ENCODE results near the gene BEND7. TPM values are rescaled to one million over a fixed set of nuclear protein-coding genes. Genes with fewer than 3 reads are reported as not detected.

Gene BEND7, protein sequence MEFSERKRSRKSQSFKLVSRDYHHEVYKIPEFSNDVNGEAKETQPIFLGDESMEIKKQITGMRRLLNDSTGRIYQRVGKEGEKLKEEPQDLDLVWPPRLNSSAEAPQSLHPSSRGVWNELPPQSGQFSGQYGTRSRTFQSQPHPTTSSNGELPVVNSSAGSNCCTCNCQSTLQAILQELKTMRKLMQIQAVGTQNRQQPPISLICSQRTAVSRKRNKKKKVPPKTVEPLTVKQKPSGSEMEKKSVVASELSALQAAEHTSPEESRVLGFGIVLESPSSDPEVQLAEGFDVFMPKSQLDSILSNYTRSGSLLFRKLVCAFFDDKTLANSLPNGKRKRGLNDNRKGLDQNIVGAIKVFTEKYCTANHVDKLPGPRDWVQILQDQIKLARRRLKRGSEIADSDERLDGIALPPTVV
- 1.9 and 5.4 TPM in 2 replicates for total RNA-seq

DNA sequence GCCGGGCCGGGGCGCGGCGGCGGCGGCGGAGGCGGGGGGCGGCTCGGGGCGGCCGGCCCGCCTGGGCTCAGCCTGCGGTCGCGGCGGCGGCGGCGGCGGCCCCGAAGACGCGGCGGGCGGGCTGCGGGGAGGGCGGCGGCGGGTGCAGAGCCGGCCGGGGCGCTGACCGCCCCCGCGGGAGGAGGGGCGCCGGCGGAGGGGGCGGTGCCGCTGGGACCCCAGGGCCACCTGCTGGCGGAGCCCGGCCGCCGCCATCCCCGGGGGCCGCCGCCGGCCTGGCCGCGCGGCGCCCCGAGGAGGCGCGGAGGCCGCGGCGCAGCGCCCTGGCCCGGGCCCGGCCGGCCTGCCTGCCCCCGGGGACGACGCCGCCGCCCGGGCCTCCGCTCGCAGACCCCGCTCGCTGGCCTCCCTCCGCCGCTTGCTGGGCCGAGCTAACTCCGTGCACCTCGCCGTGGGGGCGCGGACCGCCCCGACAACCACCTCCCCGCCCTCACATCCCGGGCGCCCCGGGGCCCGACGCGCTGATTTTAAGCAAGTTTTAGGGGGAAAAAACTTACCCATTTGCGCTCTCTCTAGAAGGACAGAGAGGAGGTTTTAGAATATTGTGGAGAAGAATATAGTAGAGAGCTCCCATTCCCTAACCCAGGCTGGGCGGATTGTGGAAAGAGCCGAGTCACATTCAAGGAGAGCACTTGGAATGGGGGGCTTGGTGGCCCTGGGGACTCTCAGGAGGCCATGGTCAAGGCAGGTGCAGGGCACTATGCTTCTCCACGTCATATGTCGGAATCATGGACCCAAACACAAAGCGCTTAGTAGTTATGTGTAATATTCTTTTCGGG is at the start of gene BEND7:
Gene BEND7, minus strand, starts transcription at position 140 of the 839 bp plus-strand sequence. CDS start 481 bp downstream, outside the sequence.

Other genes with a start within 250 kb of the BEND7 start
- 10.5 and 18.9 TPM in 2 replicates for gene PHYH, start 228.9 kb downstream of the BEND7 start, total RNA-seq
- 22.4 and 31.5 TPM in 2 replicates for gene SEPHS1, start 180.7 kb downstream of the BEND7 start, total RNA-seq
- gene PRPF18, start 58.0 kb upstream of the BEND7 start, total RNA-seq: 46.6 and 46.7 TPM in 2 replicates

All from uterine smooth muscle cell (primary cell).